Measurements from ENCODE around the gene ATP11C.
"Not testable (repeated sequence)": the region's sequence is repeated elsewhere in the genome, so short reads cannot be mapped to it uniquely, and the experiment has no call there.

ATP11C gene

GRCh38 chrX:139844884-139845283 is 88.0 kb downstream of the ATP11C start:
- no peak overlapping the region for H3K27ac Mint-ChIP-seq
- peaks cover 21% of the 10 kb centered on the region for H3K4me1 Mint-ChIP-seq
- H3K36me3 Mint-ChIP-seq, result peaks cover 4% of the 10 kb centered on the region
- no peaks in the 10 kb centered on the region for H3K27me3 Mint-ChIP-seq
- H3K9me3 Mint-ChIP-seq, result no peaks in the 10 kb centered on the region
- H3K4me3 Mint-ChIP-seq, result no peak overlapping the region

DNA sequence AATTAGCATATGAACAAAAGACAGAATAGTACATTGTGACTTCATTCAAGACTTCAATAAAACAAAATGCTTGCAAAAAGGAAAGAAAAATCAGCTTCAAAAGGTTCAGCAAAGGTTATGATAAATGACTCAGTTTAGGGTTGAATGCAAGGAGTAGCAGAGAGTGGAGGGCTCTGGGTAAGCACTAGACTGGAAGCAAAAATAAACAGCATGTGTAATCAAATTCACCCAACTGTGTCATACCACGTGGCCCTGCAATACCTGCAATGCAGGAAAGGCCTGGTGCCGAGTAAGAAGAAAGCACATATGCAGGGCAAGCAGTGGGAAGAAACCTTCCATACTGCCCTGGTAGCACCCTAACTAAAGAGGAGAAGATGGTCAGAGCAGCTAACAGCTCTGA is 88.7 kb downstream of the ATP11C start:
- H3K27me3 Mint-ChIP-seq, result no peaks in the 10 kb centered on the region
- H3K36me3 Mint-ChIP-seq, result peaks cover 7% of the 10 kb centered on the region
- peak overlapping the region; percentile 68 for H3K27ac Mint-ChIP-seq
- H3K4me3 Mint-ChIP-seq, result no peak overlapping the region
- H3K9me3 Mint-ChIP-seq, result no peaks in the 10 kb centered on the region
- peaks cover 21% of the 10 kb centered on the region for H3K4me1 Mint-ChIP-seq

DNA sequence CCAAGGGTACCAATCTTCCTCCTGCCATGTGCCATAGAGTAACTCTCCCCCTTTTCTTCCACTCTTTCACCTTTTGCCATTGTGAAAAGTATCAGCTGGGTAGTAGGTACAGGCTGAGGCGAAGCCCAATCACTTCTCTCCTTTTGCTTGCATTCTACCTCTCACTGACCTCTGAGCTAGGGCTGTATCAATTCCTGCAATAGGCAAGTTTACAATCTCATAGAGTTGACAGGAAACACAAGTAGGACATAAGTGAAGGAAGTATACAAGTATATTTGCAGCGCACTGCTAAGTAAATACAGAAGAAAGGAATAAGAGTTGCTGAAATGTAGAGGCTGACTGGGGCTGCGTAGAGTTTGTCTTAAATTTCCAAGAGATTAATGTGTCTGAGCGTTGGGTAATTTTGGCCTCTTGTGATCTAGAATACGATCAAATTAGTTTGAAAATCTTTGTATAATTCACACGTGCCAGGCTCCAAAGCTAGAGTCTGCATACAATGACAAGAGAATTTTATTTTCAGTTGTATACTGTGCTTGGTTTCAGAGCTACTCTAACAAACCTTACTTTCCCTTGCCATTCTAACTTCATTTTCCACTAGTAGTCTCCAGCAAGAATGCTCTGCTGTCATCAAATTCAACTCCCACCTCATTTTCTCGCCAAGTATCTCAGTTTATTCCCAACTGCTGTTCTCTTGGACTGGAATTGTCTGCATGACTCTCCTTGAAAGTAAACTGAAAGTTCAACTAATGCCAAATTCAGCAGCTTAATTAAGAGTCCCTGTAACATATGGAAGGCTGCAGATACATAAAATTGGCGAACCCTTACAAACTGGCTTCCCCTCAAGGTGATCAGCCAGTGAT is 90.3 kb downstream of the ATP11C start:
- H3K27me3 Mint-ChIP-seq, result no peaks in the 10 kb centered on the region
- H3K9me3 Mint-ChIP-seq, result no peaks in the 10 kb centered on the region
- peaks cover 9% of the 10 kb centered on the region for H3K36me3 Mint-ChIP-seq
- no peak overlapping the region for H3K27ac Mint-ChIP-seq
- H3K4me1 Mint-ChIP-seq, result peaks cover 21% of the 10 kb centered on the region
- no peak overlapping the region for H3K4me3 Mint-ChIP-seq

DNA sequence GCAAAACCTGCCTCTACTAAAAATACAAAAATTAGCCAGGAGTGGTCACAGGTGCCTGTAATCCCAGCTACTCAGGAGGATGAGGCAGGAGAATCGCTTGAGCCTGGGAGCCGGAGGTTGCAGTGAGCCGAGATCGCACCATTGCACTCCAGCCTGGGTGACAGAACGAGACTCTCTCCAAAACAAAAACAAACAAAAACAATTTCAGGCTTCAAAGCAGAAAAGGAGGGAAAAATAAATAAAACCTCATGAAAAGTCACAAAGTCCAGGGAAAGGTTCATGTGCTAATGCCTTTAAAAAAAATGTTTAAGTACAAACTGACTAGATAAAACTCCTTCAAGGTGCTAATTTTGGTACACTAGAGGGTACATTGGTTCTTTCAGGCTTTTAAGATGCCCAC is 96.5 kb downstream of the ATP11C start:
- not testable (repeated sequence) for H3K9me3 Mint-ChIP-seq, H3K4me3 Mint-ChIP-seq, H3K27ac Mint-ChIP-seq, H3K36me3 Mint-ChIP-seq, H3K27me3 Mint-ChIP-seq
- H3K4me1 Mint-ChIP-seq, result peaks cover 23% of the 10 kb centered on the region

DNA sequence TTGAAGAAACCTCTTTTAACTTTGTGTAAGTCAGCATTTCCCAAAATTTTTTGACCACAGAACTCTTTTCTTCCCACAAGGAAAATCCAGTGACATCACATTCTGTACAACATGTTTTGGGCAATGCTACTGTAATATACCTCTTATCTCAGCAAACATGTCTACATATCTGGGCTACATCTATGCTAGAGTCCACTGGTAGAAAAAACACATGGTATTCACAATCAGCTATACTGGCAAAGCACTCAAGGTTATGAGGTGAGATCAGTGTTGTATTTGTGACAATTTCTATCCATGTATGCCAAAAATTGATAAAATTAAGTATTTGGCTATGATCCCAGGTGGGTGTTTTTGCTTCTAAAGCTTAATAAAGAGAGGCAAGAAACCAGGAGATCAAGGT is 98.0 kb downstream of the ATP11C start:
- H3K4me3 Mint-ChIP-seq, result no peak overlapping the region
- no peak overlapping the region for H3K27ac Mint-ChIP-seq
- no peaks in the 10 kb centered on the region for H3K27me3 Mint-ChIP-seq
- peaks cover 27% of the 10 kb centered on the region for H3K4me1 Mint-ChIP-seq
- no peaks in the 10 kb centered on the region for H3K9me3 Mint-ChIP-seq
- H3K36me3 Mint-ChIP-seq, result peaks cover 5% of the 10 kb centered on the region

- Mint-ChIP-seq H3K9me3 (no peaks in the 10 kb centered on the region), H3K27ac (no peak overlapping the region), H3K36me3 (peaks cover 1% of the 10 kb centered on the region), H3K4me1 (peaks cover 37% of the 10 kb centered on the region), H3K27me3 (no peaks in the 10 kb centered on the region), H3K4me3 (no peak overlapping the region)
These were observed 100.0 kb downstream of the ATP11C start for GRCh38 chrX:139832718-139833309.

GRCh38 chrX:139831675-139832456 is 101.0 kb downstream of the ATP11C start:
- Mint-ChIP-seq H3K27me3 (no peaks in the 10 kb centered on the region), H3K36me3 (peaks cover 1% of the 10 kb centered on the region), H3K4me1 (peaks cover 39% of the 10 kb centered on the region), H3K4me3 (no peak overlapping the region), H3K9me3 (no peaks in the 10 kb centered on the region), H3K27ac (no peak overlapping the region)

- Mint-ChIP-seq H3K4me3 (no peak overlapping the region), H3K4me1 (peaks cover 39% of the 10 kb centered on the region), H3K36me3 (peaks cover 1% of the 10 kb centered on the region), H3K27ac (no peak overlapping the region), H3K9me3 (no peaks in the 10 kb centered on the region), H3K27me3 (no peaks in the 10 kb centered on the region)
These were observed 101.8 kb downstream of the ATP11C start for GRCh38 chrX:139831017-139831416.

- Mint-ChIP-seq H3K4me3 (no peak overlapping the region), H3K9me3 (no peaks in the 10 kb centered on the region), H3K4me1 (peaks cover 35% of the 10 kb centered on the region), H3K36me3 (peaks cover 1% of the 10 kb centered on the region), H3K27me3 (no peaks in the 10 kb centered on the region), H3K27ac (no peak overlapping the region)
These were observed 104.0 kb downstream of the ATP11C start for GRCh38 chrX:139828830-139829229.

DNA sequence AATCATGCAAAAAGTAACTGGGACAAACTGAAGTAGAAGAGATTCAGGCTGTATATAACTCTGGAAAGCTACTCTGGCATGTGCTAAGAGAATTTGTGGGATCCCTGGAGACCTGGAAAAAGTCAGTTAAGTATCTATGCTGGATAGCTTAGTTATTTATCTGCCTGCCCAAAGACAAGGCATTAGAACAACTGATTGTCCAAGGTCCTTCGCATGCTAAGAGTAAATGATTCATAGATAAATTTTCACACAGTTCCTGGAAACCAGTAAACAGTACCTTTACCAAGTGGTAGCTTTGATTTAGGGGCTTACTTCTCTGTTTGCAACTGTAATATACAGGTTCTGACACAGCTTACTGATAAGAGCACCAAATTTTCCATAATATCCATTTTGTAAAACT is 104.8 kb downstream of the ATP11C start:
- no peaks in the 10 kb centered on the region for H3K27me3 Mint-ChIP-seq

GRCh38 chrX:139826065-139827044 is 106.5 kb downstream of the ATP11C start:
- no peaks in the 10 kb centered on the region for H3K27me3 Mint-ChIP-seq
- no peaks in the 10 kb centered on the region for H3K9me3 Mint-ChIP-seq
- H3K36me3 Mint-ChIP-seq, result peaks cover 3% of the 10 kb centered on the region
- H3K27ac Mint-ChIP-seq, result no peak overlapping the region
- H3K4me3 Mint-ChIP-seq, result no peak overlapping the region
- H3K4me1 Mint-ChIP-seq, result peaks cover 17% of the 10 kb centered on the region

More for the DNA sequence above, 104.8 kb downstream of the ATP11C start:
- Mint-ChIP-seq H3K4me1 (peaks cover 34% of the 10 kb centered on the region), H3K27ac (peak overlapping the region; percentile 41), H3K36me3 (peaks cover 3% of the 10 kb centered on the region), H3K4me3 (no peak overlapping the region), H3K9me3 (no peaks in the 10 kb centered on the region)

DNA sequence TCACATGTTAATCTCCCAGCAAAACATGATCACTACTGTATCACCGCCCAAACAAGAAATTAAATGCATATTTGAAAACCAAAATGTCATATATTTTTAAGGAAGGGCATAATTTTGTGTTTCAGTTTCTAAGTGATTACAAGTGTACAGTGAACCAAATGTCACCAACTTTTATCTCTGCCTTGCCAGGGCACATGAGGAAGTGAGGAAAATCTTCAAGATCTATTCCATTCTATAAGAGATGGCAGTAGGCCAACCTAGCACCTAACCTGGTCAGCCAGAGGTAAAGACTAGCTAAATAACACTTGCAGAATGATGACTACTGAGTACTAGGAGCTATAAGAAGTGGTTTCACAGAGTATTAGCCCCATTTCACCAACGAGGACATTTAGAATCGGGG is 107.2 kb downstream of the ATP11C start:
- H3K27ac Mint-ChIP-seq, result no peak overlapping the region
- no peaks in the 10 kb centered on the region for H3K9me3 Mint-ChIP-seq
- H3K4me3 Mint-ChIP-seq, result no peak overlapping the region
- no peaks in the 10 kb centered on the region for H3K27me3 Mint-ChIP-seq
- peaks cover 12% of the 10 kb centered on the region for H3K4me1 Mint-ChIP-seq
- peaks cover 3% of the 10 kb centered on the region for H3K36me3 Mint-ChIP-seq

- H3K4me1 Mint-ChIP-seq, result peaks cover 9% of the 10 kb centered on the region
- peaks cover 3% of the 10 kb centered on the region for H3K36me3 Mint-ChIP-seq
- no peaks in the 10 kb centered on the region for H3K27me3 Mint-ChIP-seq
- H3K4me3 Mint-ChIP-seq, result no peak overlapping the region
- H3K27ac Mint-ChIP-seq, result no peak overlapping the region
- no peaks in the 10 kb centered on the region for H3K9me3 Mint-ChIP-seq
These were observed 109.0 kb downstream of the ATP11C start for GRCh38 chrX:139823806-139824205.

GRCh38 chrX:139820358-139820984 is 112.4 kb downstream of the ATP11C start:
- Mint-ChIP-seq H3K27me3 (no peaks in the 10 kb centered on the region), H3K9me3 (no peaks in the 10 kb centered on the region), H3K27ac (no peak overlapping the region), H3K4me1 (peaks cover 32% of the 10 kb centered on the region), H3K36me3 (peaks cover 14% of the 10 kb centered on the region), H3K4me3 (no peak overlapping the region)

Measured in activated naive CD4-positive, alpha-beta T cell treated with anti-CD3 and anti-CD28 coated beads, Interleukin-2, amount 50 U/mL, for 24 hours (primary cell).